HG02571 (cell line): Measurements from ENCODE around the gene UBXN7.
"Not testable (repeated sequence)": the region's sequence is repeated elsewhere in the genome, so short reads cannot be mapped to it uniquely, and the experiment has no call there.

Experiments
- ATAC-seq: cut with Tn5 transposase; IDR thresholded peaks from one replicate; pipeline ENCODE4 v1.9.1; 2021; ENCODE audit warnings: mild to moderate bottlenecking, moderate library complexity; ENCODE audit not compliant: unreplicated experiment

Gene UBXN7

DNA sequence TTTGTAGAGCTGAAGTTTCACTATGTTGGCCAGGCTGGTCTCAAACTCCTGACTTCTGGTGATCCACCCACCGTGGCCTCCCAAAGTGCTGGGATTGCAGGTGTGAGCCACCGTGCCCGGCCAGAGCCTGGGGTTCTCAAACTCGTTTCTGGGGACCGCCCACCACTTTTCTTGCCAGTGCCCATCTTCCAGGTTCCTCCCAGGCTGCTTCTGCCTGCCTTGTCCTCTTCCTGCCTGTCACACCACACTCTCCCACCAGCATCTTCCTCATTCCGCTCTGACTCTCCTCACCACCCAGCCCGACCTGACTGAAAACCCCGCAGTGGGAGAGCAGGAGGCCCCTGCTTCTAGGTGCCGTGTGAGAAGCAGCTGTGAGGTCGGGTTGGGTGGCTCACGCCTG lies 111.1 kb downstream of the UBXN7 start:
- ATAC-seq: no peak

DNA sequence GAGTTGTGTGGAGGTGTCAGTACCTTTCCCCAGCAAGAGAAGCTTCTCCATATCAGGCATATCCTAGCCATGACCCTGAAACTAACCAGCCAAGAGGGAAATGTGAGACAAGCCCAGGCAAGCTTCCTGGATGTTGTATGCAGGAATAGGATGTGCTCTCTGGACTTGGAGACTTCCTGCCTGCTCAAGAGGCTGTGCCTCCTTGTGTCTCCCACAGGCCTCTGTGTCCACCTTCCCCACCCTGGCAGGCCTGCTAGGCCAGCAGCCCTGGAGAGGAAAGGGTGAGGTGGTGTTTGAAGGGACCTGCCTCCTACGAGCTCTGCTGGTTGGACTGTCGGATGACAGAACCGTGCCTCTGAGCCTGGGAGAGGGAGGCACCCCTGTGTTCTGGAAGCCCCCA lies 112.1 kb downstream of the UBXN7 start:
- ATAC-seq: no peak

GRCh38 chr3:196317687-196318467 lies 114.3 kb downstream of the UBXN7 start, which contains the start of gene DYNLT2B:
DYNLT2B (minus strand) TSS chr3:196318240; CDS start chr3:196318152, 88 bp downstream.
- peak; percentile 76 for ATAC-seq

- not testable (repeated sequence) for ATAC-seq
Observed at GRCh38 chr3:196316799-196317686, 115.2 kb downstream of the UBXN7 start.

DNA sequence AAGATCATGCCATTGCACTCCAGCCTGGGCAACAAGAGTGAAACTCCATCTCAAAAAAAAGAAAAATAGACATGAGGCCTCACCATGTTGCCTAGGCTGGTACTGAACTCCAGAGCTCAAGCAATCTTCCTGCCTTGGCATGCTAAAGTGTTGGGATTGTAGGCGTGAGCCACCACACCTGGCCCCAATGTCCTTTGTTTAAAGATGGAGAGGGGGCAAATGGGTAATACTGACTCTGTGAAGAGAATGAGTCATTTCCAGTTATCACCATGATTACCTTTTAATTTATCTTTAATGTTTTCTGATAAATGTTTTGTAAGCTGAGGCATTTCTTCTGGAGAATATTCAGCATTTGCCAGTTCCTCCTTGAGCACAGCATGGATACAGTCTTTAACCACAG lies 116.4 kb downstream of the UBXN7 start:
- no peak for ATAC-seq

GRCh38 chr3:196314597-196314996 lies 117.6 kb downstream of the UBXN7 start:
- no peak for ATAC-seq

DNA sequence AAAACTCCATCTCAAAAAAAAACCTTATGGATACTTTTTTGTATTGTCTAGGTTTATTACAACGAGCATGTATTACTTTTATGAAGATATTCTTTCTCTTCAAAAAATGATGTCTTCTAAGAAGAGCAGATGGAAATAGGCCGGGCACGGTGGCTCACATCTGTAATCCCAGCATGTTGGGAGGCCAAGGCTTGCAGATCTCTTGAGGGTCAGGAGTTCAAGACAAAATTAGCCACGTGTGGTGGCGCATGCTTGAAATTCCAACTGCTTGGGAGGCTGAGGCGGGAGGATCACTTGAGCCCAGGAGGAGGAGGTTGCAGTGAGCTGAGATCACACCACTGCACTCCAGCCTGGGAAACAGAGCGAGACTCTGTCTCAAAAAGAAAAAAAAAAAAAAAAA lies 118.1 kb downstream of the UBXN7 start:
- not testable (repeated sequence) for ATAC-seq

DNA sequence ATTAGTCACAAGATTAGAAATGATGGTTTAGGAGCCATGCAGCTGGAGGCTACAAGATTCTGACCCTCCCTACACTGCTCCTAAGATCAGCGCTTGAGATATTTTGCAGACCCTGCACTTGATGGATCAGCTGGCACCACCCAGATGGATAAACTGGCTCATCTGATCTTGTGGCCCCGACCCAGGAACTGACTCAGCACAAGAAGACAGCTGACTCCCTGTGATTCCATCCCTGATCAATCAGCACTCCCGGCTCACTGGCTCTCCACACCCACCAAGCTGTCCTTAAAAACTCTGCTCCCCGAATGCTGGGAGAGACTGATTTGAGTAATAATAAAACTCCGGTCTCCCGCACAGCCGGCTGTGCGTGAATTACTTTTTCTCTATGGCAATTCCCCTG lies 129.3 kb downstream of the UBXN7 start:
- not testable (repeated sequence) for ATAC-seq

GRCh38 chr3:196302551-196302950 lies 129.7 kb downstream of the UBXN7 start:
- ATAC-seq: not testable (repeated sequence)

DNA sequence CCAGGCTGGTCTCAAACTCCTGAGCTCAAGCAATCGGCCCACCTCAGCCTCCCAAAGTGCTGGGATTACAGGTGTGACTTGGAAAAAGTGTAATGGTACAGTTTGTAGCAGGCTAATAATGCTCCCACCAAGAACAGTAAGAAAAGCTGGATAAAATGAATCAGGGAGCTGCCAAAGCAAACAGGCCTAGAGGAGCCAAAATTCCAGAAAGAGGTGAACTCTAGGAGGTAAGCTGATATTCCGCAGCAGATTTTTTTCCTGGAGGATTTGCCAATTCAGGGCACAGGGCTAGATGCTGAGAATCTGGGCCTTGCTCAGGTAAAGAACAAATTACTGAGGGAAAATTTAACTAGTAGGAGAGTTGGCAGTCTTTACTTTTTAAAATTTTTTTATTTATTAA lies 133.7 kb downstream of the UBXN7 start:
- ATAC-seq: no peak
